NCI-H1436 (cell line): ENCODE data around the gene PHF21B.
"Not testable (repeated sequence)": the region's sequence is repeated elsewhere in the genome, so short reads cannot be mapped to it uniquely, and the experiment has no call there.

Experiments used
- DNase-seq: peaks from one replicate; lab custom pipeline; 2025; lab: John Stamatoyannopoulos, UW

PHF21B gene

GRCh38 chr22:45009606-45010531 is at the start of gene PHF21B:
Gene PHF21B, minus strand, starts transcription at chr22:45010005. Its CDS starts 456 bp downstream, at chr22:45009549.
- peak; percentile 88 for DNase-seq

- DNase-seq, result no peak
Observed at GRCh38 chr22:45059296-45059695, 49.5 kb upstream of the PHF21B start.

- no peak for DNase-seq
Observed at GRCh38 chr22:45058622-45058912, 48.8 kb upstream of the PHF21B start.

GRCh38 chr22:45055936-45056335 is 46.1 kb upstream of the PHF21B start:
- DNase-seq, result no peak

GRCh38 chr22:45053571-45053970 is 43.8 kb upstream of the PHF21B start:
- no peak for DNase-seq

GRCh38 chr22:45053094-45053493 is 43.3 kb upstream of the PHF21B start:
- DNase-seq, result no peak

- not testable (repeated sequence) for DNase-seq
Observed at GRCh38 chr22:45052665-45053064, 42.9 kb upstream of the PHF21B start.

- DNase-seq, result no peak
Observed at GRCh38 chr22:45051946-45052345, 42.1 kb upstream of the PHF21B start.

GRCh38 chr22:45051419-45051818 is 41.6 kb upstream of the PHF21B start:
- no peak for DNase-seq

- no peak for DNase-seq
Observed at GRCh38 chr22:45047260-45047659, 37.5 kb upstream of the PHF21B start.

GRCh38 chr22:45045208-45045607 is 35.4 kb upstream of the PHF21B start:
- no peak for DNase-seq

- no peak for DNase-seq
Observed at GRCh38 chr22:45042263-45042662, 32.5 kb upstream of the PHF21B start.

- no peak for DNase-seq
Observed at GRCh38 chr22:45039133-45039532, 29.3 kb upstream of the PHF21B start.

- DNase-seq, result peak; percentile 9
Observed at GRCh38 chr22:45036154-45036553, 26.3 kb upstream of the PHF21B start.

GRCh38 chr22:45034821-45035220 is 25.0 kb upstream of the PHF21B start:
- no peak for DNase-seq

- DNase-seq, result no peak
Observed at GRCh38 chr22:45034156-45034555, 24.4 kb upstream of the PHF21B start.

- DNase-seq, result no peak
Observed at GRCh38 chr22:45033136-45033535, 23.3 kb upstream of the PHF21B start.

GRCh38 chr22:45031629-45032403 is 22.0 kb upstream of the PHF21B start:
- no peak for DNase-seq

GRCh38 chr22:45029501-45029900 is 19.7 kb upstream of the PHF21B start:
- DNase-seq, result no peak

GRCh38 chr22:45026511-45026910 is 16.7 kb upstream of the PHF21B start:
- DNase-seq, result no peak

GRCh38 chr22:45023431-45023830 is 13.6 kb upstream of the PHF21B start:
- DNase-seq, result no peak

GRCh38 chr22:45019861-45020655 is 10.3 kb upstream of the PHF21B start:
- DNase-seq, result peak; percentile 48
